ENCODE data around the gene TMEM131. TPM values are rescaled to one million over a fixed set of nuclear protein-coding genes. Genes with fewer than 3 reads are reported as not detected.

TMEM131 gene
- total and polyA plus RNA-seq, 2 of the 8 experiments (the other 6 are each of a cell fraction or from before 2014, with no cell fraction given), result 9.7 to 22.9 TPM

GRCh38 chr2:97905294-97905693 lies 90.5 kb downstream of the TMEM131 start (continued):
- no peak for TF ChIP-seq CHD7 (IDR thresholded peaks at IDR 0.05; ENCODE audit: insufficient replicate concordance, low read length)

All from H1 (cell line).